Measurements from ENCODE around the gene CST3.

The CST3 gene

GRCh38 chr20:23601715-23602114 lies 36.0 kb downstream of the CST3 start:
- no peak for DNase-seq (ENCODE audit: low spot score)

DNA sequence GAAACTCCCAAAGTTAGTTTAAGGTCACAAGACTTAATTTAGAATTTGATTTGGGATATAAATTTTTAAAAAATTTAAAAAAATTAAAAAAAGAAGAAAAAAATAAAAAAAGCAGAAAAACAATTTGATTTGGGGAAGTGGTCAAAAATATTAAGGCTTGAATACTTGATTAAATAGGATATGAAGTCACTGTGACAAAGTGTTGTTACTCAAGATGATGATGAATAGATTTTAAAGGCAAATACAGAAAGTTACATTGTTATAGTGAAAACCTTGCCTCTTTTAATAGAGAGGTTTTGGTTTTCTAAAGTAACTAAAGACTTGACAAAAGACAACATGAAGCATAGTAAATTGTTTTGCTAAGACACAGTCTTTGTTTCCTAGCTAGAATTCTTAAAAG lies 39.3 kb downstream of the CST3 start:
- DNase-seq (ENCODE audit: low spot score), result no peak

- no peak for DNase-seq (ENCODE audit: low spot score)
Observed at GRCh38 chr20:23596579-23597250, 41.0 kb downstream of the CST3 start.

DNA sequence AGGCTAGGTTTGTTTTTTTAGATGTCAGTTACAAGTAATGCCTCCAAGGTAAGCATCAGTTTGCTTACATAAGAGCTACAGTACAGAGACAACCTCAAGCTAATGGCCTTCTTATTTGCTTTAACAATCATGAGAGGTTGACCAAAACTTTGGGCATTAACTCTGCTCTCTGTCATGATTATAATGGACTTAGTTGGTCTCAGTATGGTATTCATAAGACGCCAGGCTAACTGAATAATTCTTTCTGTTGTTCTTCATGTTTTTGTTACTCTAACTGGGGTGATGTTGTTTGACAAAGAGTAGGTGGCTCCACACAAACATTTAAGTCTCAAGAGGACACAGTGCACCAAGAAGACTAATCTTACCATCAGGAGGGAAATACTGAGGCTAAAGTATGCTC lies 41.8 kb downstream of the CST3 start:
- no peak for DNase-seq (ENCODE audit: low spot score)

- no peak for DNase-seq (ENCODE audit: low spot score)
Observed at GRCh38 chr20:23588434-23589403, 49.0 kb downstream of the CST3 start.

DNA sequence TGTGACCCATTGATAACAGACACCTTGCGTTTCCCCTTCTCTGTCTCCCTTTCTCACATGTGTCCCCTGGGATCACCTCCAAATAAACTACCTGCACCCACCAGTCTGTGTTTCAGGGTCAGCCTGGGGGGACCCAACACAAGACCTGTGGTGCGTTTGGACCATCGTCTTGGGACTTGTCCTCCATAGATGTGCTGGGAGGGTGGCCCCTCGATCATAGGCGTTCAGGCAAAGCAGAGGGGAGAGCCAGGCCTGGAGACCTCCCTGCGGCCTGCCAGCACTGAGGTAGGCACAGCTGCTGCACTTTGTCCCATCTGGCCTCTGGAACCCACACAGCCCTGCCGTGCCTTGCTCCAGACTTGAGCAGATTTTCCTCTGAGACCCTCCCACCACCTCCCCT lies 50.1 kb downstream of the CST3 start:
- no peak for DNase-seq (ENCODE audit: low spot score)

- no peak for DNase-seq (ENCODE audit: low spot score)
Observed at GRCh38 chr20:23586735-23587525, 50.8 kb downstream of the CST3 start.

- no peak for DNase-seq (ENCODE audit: low spot score)
Observed at GRCh38 chr20:23585808-23586734, 51.7 kb downstream of the CST3 start.

- DNase-seq (ENCODE audit: low spot score), result no peak
Observed at GRCh38 chr20:23585449-23585807, 52.3 kb downstream of the CST3 start.

GRCh38 chr20:23584434-23585199 lies 53.1 kb downstream of the CST3 start:
- no peak for DNase-seq (ENCODE audit: low spot score)
